Gastroesophageal sphincter (tissue), 4 donors: ENCODE data around the gene IRF6. TPM values are rescaled to one million over a fixed set of nuclear protein-coding genes. Genes with fewer than 3 reads are reported as not detected.
A peak's percentile ranks its signal among the peaks of the same experiment; 100 is the strongest.

Experiments used
- ATAC-seq: fragments of 150-250 bp; one replicate; pipeline ENCODE4 v1.9.1; 2016; ENCODE audit warnings: mild to moderate bottlenecking, moderate library complexity
- H3K27ac ChIP-seq, 4 donors: fragments of 200-600 bp; sonication (generic) in 3 of 4; 1 replicate in 3 of 4; 2 replicates in 1 of 4; pipeline ENCODE4 v1.5.1; 2016 to 2019
- H3K27me3 ChIP-seq: fragments of 200-600 bp; sonication (generic); one replicate; pipeline ENCODE4 v1.5.1; 2019
- H3K36me3 ChIP-seq, 2 donors: fragments of 200-600 bp; sonication (generic); one replicate each; pipeline ENCODE4 v1.5.1; 2019; ENCODE audit warnings: control low read depth in 1 of 2
- H3K4me1 ChIP-seq, 3 donors: fragments of 200-600 bp; sonication (generic); 1 replicate in 2 of 3; 2 replicates in 1 of 3; pipeline ENCODE4 v1.5.1; 2016 to 2019; ENCODE audit warnings: control low read depth in 2 of 3
- H3K4me3 ChIP-seq, 2 donors: fragments of 200-600 bp; sonication (generic); one replicate each; pipeline ENCODE4 v1.5.1; 2019; ENCODE audit warnings: mild to moderate bottlenecking in 1 of 2, moderate library complexity in 1 of 2
- H3K9me3 ChIP-seq, 3 donors: fragments of 200-600 bp; sonication (generic); one replicate each; pipeline ENCODE4 v1.5.1; 2017 to 2019; ENCODE audit warnings: control low read depth in 2 of 3
- CTCF ChIP-seq, 4 experiments: fragments of 200-600 bp in 2 of 4; fragments of 450-650 bp in 2 of 4; sonication (generic) in 1 of 4; IDR thresholded peaks; one replicate each; pipeline ENCODE4 v1.5.1; 2017 to 2019; ENCODE audit warnings: antibody characterized with exemption in 4 of 4, mild to moderate bottlenecking in 2 of 4, moderate library complexity in 2 of 4
- EP300 ChIP-seq: sonication (generic); formaldehyde crosslinking; IDR thresholded peaks from one replicate; pipeline ENCODE4 v1.6.1; 2017; ENCODE audit warnings: antibody characterized with exemption, mild to moderate bottlenecking
- POLR2A ChIP-seq, 2 donors: fragments of 450-650 bp; IDR thresholded peaks; one replicate each; pipeline ENCODE4 v1.6.1; 2017; ENCODE audit warnings: antibody characterized with exemption in 2 of 2, mild to moderate bottlenecking in 2 of 2, moderate library complexity in 1 of 2
- POLR2AphosphoS5 ChIP-seq: sonication (generic); formaldehyde crosslinking; IDR thresholded peaks from one replicate; pipeline ENCODE4 v1.6.1; 2017; ENCODE audit warnings: antibody characterized with exemption
- WGBS, 2 donors: methylation state at CpG; one replicate each; pipeline ENCODE4 v1.1.5; 2018; ENCODE audit warnings: low coverage in 1 of 2; 5-methylcytosine and 5-hydroxymethylcytosine counted together
- total RNA-seq, 4 donors: library from RNA; depleted of rRNA; stranded (reverse); fragments of >200 nt; gene quantifications; one replicate each; pipeline ENCODE4 v1.1.0, GENCODE V29; 2016

IRF6 gene
- total RNA-seq, 4 donors from 2014 or later = 1.2 to 6.8 (median 2.8) TPM

- WGBS, 2 donors = 54 to 57% methylated on average over 5 to 6 of the region's 6 CpGs
These were observed 44.5 kb upstream of the IRF6 start for GRCh38 chr1:209850342-209850979.

GRCh38 chr1:209849388-209849787, 43.4 kb upstream of the IRF6 start:
- Histone ChIP-seq H3K9me3 (no peaks in the 10 kb centered on the region), H3K4me3 (no peak overlapping the region), H3K4me1 (no peaks in the 10 kb centered on the region), H3K27me3 (no peaks in the 10 kb centered on the region), H3K36me3 (peaks cover 0 to 98% of the 10 kb centered on the region in 2 donors), H3K27ac (no peak overlapping the region)
- 92 to 100% methylated on average over 4 of the region's 5 CpGs for WGBS, 2 donors
- no peak for ATAC-seq
- no peak for TF ChIP-seq CTCF (IDR thresholded peaks at IDR 0.05)
- no peak for TF ChIP-seq POLR2AphosphoS5
- TF ChIP-seq EP300 = no peak
- no peak for TF ChIP-seq POLR2A (IDR thresholded peaks at IDR 0.05)

More at GRCh38 chr1:209850342-209850979, 44.5 kb upstream of the IRF6 start:
- Histone ChIP-seq H3K36me3 (peaks cover 0 to 94% of the 10 kb centered on the region in 2 donors), H3K4me3 (no peak overlapping the region), H3K4me1 (no peaks in the 10 kb centered on the region), H3K27me3 (no peaks in the 10 kb centered on the region), H3K9me3 (no peaks in the 10 kb centered on the region), H3K27ac (no peak overlapping the region)
- no peak for TF ChIP-seq EP300
- TF ChIP-seq CTCF (IDR thresholded peaks at IDR 0.05) = peak in 3 of 4 experiments; percentile 8 to 43 (median 12)
- TF ChIP-seq POLR2A (IDR thresholded peaks at IDR 0.05) = no peak
- no peak for TF ChIP-seq POLR2AphosphoS5
- no peak for ATAC-seq

- no peaks in the 10 kb centered on the region for H3K27me3 ChIP-seq
- H3K27ac ChIP-seq = no peak overlapping the region
- H3K4me3 ChIP-seq = no peak overlapping the region
- no peak for ATAC-seq
- peaks cover 0 to 98% of the 10 kb centered on the region in 2 donors for H3K36me3 ChIP-seq
- no peaks in the 10 kb centered on the region for H3K9me3 ChIP-seq
- TF ChIP-seq POLR2A (IDR thresholded peaks at IDR 0.05) (no peak), POLR2AphosphoS5 (no peak), CTCF (IDR thresholded peaks at IDR 0.05) (no peak), EP300 (no peak)
- H3K4me1 ChIP-seq = no peaks in the 10 kb centered on the region
- no CpG with 5 or more reads among the region's 1 CpG for WGBS, 2 donors
These were observed 39.4 kb upstream of the IRF6 start for GRCh38 chr1:209845408-209845725.

GRCh38 chr1:209844695-209845407, 38.9 kb upstream of the IRF6 start:
- WGBS, 2 donors = 68 to 87% methylated on average over 4 to 6 of the region's 6 CpGs
- Histone ChIP-seq H3K27me3 (no peaks in the 10 kb centered on the region), H3K4me1 (peaks cover 0 to under 1% (median 0%) of the 10 kb centered on the region in 3 donors), H3K4me3 (no peak overlapping the region), H3K9me3 (no peaks in the 10 kb centered on the region), H3K36me3 (peaks cover 0 to 98% of the 10 kb centered on the region in 2 donors), H3K27ac (no peak overlapping the region)
- TF ChIP-seq POLR2AphosphoS5 (no peak), POLR2A (IDR thresholded peaks at IDR 0.05) (no peak), CTCF (IDR thresholded peaks at IDR 0.05) (no peak)
- no peak for ATAC-seq

- Histone ChIP-seq H3K36me3 (peaks cover 0 to 100% of the 10 kb centered on the region in 2 donors), H3K4me1 (peaks cover 0 to 4% (median 0%) of the 10 kb centered on the region in 3 donors), H3K27ac (peak overlapping the region; percentile 12 to 72 (median 28)), H3K27me3 (no peaks in the 10 kb centered on the region), H3K4me3 (no peak overlapping the region), H3K9me3 (no peaks in the 10 kb centered on the region)
- TF ChIP-seq POLR2A (IDR thresholded peaks at IDR 0.05) (no peak), POLR2AphosphoS5 (no peak), CTCF (IDR thresholded peaks at IDR 0.05) (no peak), EP300 (no peak)
- no peak for ATAC-seq
- 90 to 95% methylated on average over 5 of the region's 5 CpGs for WGBS, 2 donors
These were observed 34.7 kb upstream of the IRF6 start for GRCh38 chr1:209840611-209841010.
